Measurements from ENCODE around the gene HAUS8.

DNA sequence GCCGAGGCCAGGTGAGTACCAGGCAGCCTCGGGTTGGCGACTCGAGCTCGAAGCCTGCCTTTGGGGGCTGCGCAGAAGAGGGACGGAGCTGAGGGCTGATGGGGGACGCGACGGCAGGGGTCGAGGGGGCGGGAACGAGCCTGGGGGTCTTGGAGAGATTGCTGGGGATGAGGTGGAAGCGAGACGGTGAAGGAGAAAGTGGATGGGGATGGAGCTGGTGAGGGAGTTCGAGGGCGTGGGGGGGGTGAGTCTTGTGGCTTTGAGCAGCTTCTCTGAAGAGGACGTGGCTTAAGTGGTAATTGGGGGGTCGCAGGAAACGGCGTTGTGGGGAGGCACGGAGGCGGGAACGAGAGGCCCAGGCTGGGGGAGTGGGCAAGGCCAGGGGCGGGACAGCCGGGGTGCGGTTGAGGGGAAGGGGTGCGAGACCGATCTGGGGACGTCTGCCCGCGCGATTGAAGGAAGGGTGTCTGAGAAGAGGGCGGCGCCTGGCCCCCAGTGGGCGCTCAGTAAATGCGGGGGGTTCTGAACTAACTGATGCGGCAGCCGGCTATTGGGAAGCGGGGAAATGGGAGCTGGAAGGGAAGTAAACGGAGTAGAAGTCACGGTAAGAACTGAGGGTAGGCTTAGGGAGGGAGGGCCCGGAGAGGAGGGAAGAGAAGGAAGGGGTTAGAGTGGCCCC lies 751 bp upstream of the HAUS8 start:
- no peak for TF ChIP-seq CTCF (IDR thresholded peaks at IDR 0.05)
- no peak for TF ChIP-seq POLR2A (IDR thresholded peaks at IDR 0.05)
